K562 (cell line): ENCODE results near the gene APPBP2. TPM values are rescaled to one million over a fixed set of nuclear protein-coding genes. Genes with fewer than 3 reads are reported as not detected.
A peak's percentile ranks its signal among the peaks of the same experiment; 100 is the strongest.

Experiments
- ATAC-seq: fragments of 200-7000 bp; cut with Tn5 transposase; 3 replicates; pipeline ENCODE4 v1.9.1; 2020; ENCODE audit warnings: moderate library complexity
- BruUV-seq: library from RNA; stranded (reverse); fragments of 400-500 nt; replicated peaks from 2 replicates; lab custom pipeline; 2021; lab: Mats Ljungman, UMichigan
- CTCF ChIA-PET: fragments of 300-600 bp; formaldehyde crosslinking; extraction: SDS; loops from one replicate; lab custom pipeline; 2021; ENCODE audit warnings: low intra/inter-chr PET ratio; lab: Yijun Ruan, JAX
- POLR2A ChIA-PET: fragments of 300-600, 350-650 bp; sonication (Branson Sonifier 250); formaldehyde crosslinking; extraction: SDS; loops from one replicate; lab custom pipeline; 2021; ENCODE audit warnings: antibody characterized with exemption, inconsistent platforms; lab: Yijun Ruan, JAX
- DNase-seq, 4 experiments: peaks; one replicate each; pipeline versions ENCODE4 v3.0.0 to v3.0.0-alpha.2; 2011 to 2018; ENCODE audit warnings: low spot score in 3 of 4, mixed read lengths in 3 of 4; ENCODE audit errors: extremely low read depth in 1 of 4
- FAIRE-seq: peaks from 2 replicates; lab custom pipeline; 2011; peaks lifted over from hg19 to GRCh38; lab: Jason Lieb, UNC
- H2AFZ ChIP-seq: 2 replicates; pipeline ENCODE4 v1.6.0; 2011; ENCODE audit warnings: low read depth, low read length, control low read depth, inconsistent platforms
- H3K27ac ChIP-seq: fragments of 200-600 bp; 3 replicates; pipeline ENCODE4 v1.8.0; 2011; ENCODE audit warnings: low read depth, mild to moderate bottlenecking, control low read depth, inconsistent platforms, low read length, moderate library complexity, mixed read lengths; ENCODE audit errors: extremely low read depth
- H3K27me3 ChIP-seq, 2 experiments: fragments of 300-600 bp in 1 of 2; 2 replicates in 1 of 2; 3 replicates in 1 of 2; pipeline versions ENCODE4 v1.6.0 to v1.8.0; 2011; ENCODE audit warnings: inconsistent platforms in 2 of 2, low read length in 2 of 2, mild to moderate bottlenecking in 1 of 2, mixed read lengths in 1 of 2, moderate library complexity in 1 of 2; ENCODE audit not compliant: control insufficient read depth in 2 of 2, insufficient read depth in 2 of 2
- H3K36me3 ChIP-seq: fragments of 300-600 bp; 3 replicates; pipeline ENCODE4 v1.8.0; 2011; ENCODE audit warnings: mild to moderate bottlenecking, low read length, inconsistent platforms; ENCODE audit not compliant: control insufficient read depth, insufficient read depth
- H3K4me1 ChIP-seq, 2 experiments: fragments of 200-600 bp in 1 of 2; replicated peaks in 1 of 2; 2 replicates in 1 of 2; 3 replicates in 1 of 2; pipeline versions ENCODE4 v1.5.1 to v1.8.0; 2011; ENCODE audit warnings: inconsistent platforms in 2 of 2, low read length in 2 of 2, mild to moderate bottlenecking in 1 of 2, mixed read lengths in 1 of 2, moderate library complexity in 1 of 2; ENCODE audit not compliant: control insufficient read depth in 2 of 2, insufficient read depth in 2 of 2
- H3K4me2 ChIP-seq: 2 replicates; pipeline ENCODE4 v1.6.1; 2011; ENCODE audit warnings: low read length, control low read depth, inconsistent platforms, mixed read lengths; ENCODE audit not compliant: insufficient read depth
- H3K4me3 ChIP-seq: fragments of 200-600 bp; sonication (generic), shearing (Covaris generic); 2 replicates; pipeline ENCODE4 v1.5.1; 2016; ENCODE audit warnings: control low read depth, inconsistent platforms
- H3K79me2 ChIP-seq: fragments of 200-600 bp; 3 replicates; pipeline ENCODE4 v1.8.0; 2011; ENCODE audit warnings: low read length, inconsistent platforms; ENCODE audit not compliant: control insufficient read depth, insufficient read depth
- H3K9ac ChIP-seq, 2 experiments: 2 replicates each; pipeline versions ENCODE4 v1.6.0 to v1.6.1; 2011; ENCODE audit warnings: low read depth in 2 of 2, low read length in 2 of 2, control low read depth in 1 of 2, inconsistent platforms in 1 of 2, mild to moderate bottlenecking in 1 of 2, mixed read lengths in 1 of 2; ENCODE audit not compliant: insufficient read depth in 1 of 2
- H3K9me1 ChIP-seq: one replicate; pipeline ENCODE4 v1.6.0; 2011; ENCODE audit warnings: inconsistent platforms, mild to moderate bottlenecking, low read length, moderate library complexity; ENCODE audit not compliant: control insufficient read depth, insufficient read depth
- H3K9me3 ChIP-seq: replicated peaks from 2 replicates; pipeline ENCODE4 v1.5.1; 2011; ENCODE audit warnings: low read depth, low read length, inconsistent platforms; ENCODE audit not compliant: control insufficient read depth, insufficient read depth
- H4K20me1 ChIP-seq: replicated peaks from 2 replicates; pipeline ENCODE4 v1.6.1; 2011; ENCODE audit warnings: low read length, inconsistent platforms, mixed read lengths; ENCODE audit not compliant: control insufficient read depth, insufficient read depth
- MBD2 ChIP-seq: sonication (generic); IDR thresholded peaks from 2 replicates; pipeline ENCODE4 v1.6.1; 2016; ENCODE audit warnings: low read depth, borderline replicate concordance
- WGBS: fragments of 100-300 bp; shearing (Covaris generic); methylation state at CpG from one replicate; pipeline ENCODE4 v1.1.6; 2016; ENCODE audit warnings: low coverage, mixed read lengths; ENCODE audit not compliant: insufficient coverage; ENCODE audit errors: missing lambda C conversion rate; 5-methylcytosine and 5-hydroxymethylcytosine counted together
- in situ Hi-C: fragments of 300-500 bp; cut with MboI; formaldehyde crosslinking; loops from 4 replicates; pipeline ENCODE4 v1.15.0; 2018; ENCODE audit warnings: inconsistent platforms, mixed read lengths
- intact Hi-C: fragments of 100-400 bp; cut with micrococcal nuclease; formaldehyde crosslinking; loops from 2 replicates; pipeline ENCODE4 v1.14.2; 2022
- polyA plus RNA-seq, 8 experiments: library from polyadenylated mRNA; depleted of rRNA in 4 of 8; stranded (reverse) in 5 of 8; unstranded in 3 of 8; fragments of >200 nt; fragmentation: Nextera tagmentation in 2 of 8; fragmentation: Illumina TruSeq in 1 of 8; extraction: Ambion mirVana in 2 of 8; extraction: Trizol in 1 of 8; gene quantifications; 2 replicates each; pipeline versions ENCODE4 v1.2.1 to v1.2.3, GENCODE V29; 2011 to 2014; ENCODE audit warnings: inconsistent platforms in 1 of 8, missing spikeins in 1 of 8
- total RNA-seq, 7 experiments: library from RNA; depleted of rRNA in 6 of 7; stranded (reverse); fragments of >200 nt in 6 of 7; fragmentation: Illumina TruSeq in 2 of 7; extraction: Trizol in 2 of 7; gene quantifications; 2 replicates each; pipeline versions ENCODE4 v1.2.1 to v1.2.3, GENCODE V29; 2011 to 2021; ENCODE audit warnings: low replicate concordance in 1 of 7
- TF ChIP-seq, protein P1 (sequence below), 3 experiments: fragments of 200-800 bp in 1 of 3; fragments of 250-450 bp in 1 of 3; fragments of 450-650 bp in 1 of 3; sonication (Bioruptor Pico) in 1 of 3; sonication (Bioruptor generic) in 1 of 3; formaldehyde crosslinking in 1 of 3; IDR thresholded peaks; 2 replicates each; pipeline versions ENCODE4 v1.6.1 to v1.8.0; 2016 to 2022; ENCODE audit warnings: mild to moderate bottlenecking in 2 of 3, missing genetic modification characterization in 2 of 3, missing compliant biosample characterization in 1 of 3, moderate library complexity in 1 of 3

Gene APPBP2
- total and polyA plus RNA-seq, 9 of the 15 experiments (the other 6 are each of a cell fraction or from before 2014, with no cell fraction given): 2.7 to 16.8 (median 6.9) TPM

- TF ChIP-seq, protein P1, sequence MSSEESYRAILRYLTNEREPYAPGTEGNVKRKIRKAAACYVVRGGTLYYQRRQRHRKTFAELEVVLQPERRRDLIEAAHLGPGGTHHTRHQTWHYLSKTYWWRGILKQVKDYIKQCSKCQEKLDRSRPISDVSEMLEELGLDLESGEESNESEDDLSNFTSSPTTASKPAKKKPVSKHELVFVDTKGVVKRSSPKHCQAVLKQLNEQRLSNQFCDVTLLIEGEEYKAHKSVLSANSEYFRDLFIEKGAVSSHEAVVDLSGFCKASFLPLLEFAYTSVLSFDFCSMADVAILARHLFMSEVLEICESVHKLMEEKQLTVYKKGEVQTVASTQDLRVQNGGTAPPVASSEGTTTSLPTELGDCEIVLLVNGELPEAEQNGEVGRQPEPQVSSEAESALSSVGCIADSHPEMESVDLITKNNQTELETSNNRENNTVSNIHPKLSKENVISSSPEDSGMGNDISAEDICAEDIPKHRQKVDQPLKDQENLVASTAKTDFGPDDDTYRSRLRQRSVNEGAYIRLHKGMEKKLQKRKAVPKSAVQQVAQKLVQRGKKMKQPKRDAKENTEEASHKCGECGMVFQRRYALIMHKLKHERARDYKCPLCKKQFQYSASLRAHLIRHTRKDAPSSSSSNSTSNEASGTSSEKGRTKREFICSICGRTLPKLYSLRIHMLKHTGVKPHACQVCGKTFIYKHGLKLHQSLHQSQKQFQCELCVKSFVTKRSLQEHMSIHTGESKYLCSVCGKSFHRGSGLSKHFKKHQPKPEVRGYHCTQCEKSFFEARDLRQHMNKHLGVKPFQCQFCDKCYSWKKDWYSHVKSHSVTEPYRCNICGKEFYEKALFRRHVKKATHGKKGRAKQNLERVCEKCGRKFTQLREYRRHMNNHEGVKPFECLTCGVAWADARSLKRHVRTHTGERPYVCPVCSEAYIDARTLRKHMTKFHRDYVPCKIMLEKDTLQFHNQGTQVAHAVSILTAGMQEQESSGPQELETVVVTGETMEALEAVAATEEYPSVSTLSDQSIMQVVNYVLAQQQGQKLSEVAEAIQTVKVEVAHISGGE (CRISPR knock-in tag; IDR thresholded peaks at IDR 0.05): 0 out of 6 replicates have a peak, but pooled peaks of 1 of the 3 experiments have one; percentile 53
- no peak for TF ChIP-seq MBD2
- no peaks in the 10 kb centered on the region for H3K27me3 ChIP-seq
- ChIA-PET POLR2A (interaction anchor here (0.8 to 1.8 kb wide), 3 partner anchors 11 to 50 kb away, joined by 3 to 5 read pairs (median 3); no protein-coding TSS in a partner anchor), CTCF (interaction anchor here (0.6 kb wide), 1 partner anchor 314 kb away, joined by 3 read pairs; no protein-coding TSS in a partner anchor)
- WGBS: 79% methylated on average over 4 of the region's 4 CpGs
- no peak overlapping the region for H3K27ac ChIP-seq
- no peaks in the 10 kb centered on the region for H3K4me1 ChIP-seq
- H3K9ac ChIP-seq: no peak overlapping the region
- H3K9me3 ChIP-seq: no peaks in the 10 kb centered on the region
- no peak overlapping the region for H3K4me2 ChIP-seq
- no peak overlapping the region for H2AFZ ChIP-seq
- ATAC-seq (no peak), FAIRE-seq (no peak), DNase-seq (no peak)
- no peak overlapping the region for H3K4me3 ChIP-seq
- H3K36me3 ChIP-seq: peaks cover 29% of the 10 kb centered on the region; the same call in 2 of the 3 replicates
- no peaks in the 10 kb centered on the region for H3K9me1 ChIP-seq
- no TSS peak for BruUV-seq
- in situ Hi-C loops: no loop called here
- H4K20me1 ChIP-seq: no peaks in the 10 kb centered on the region
- intact Hi-C loops: no loop called here
- H3K79me2 ChIP-seq: no peaks in the 10 kb centered on the region
Observed at GRCh38 chr17:60463157-60463835, 62.7 kb downstream of the APPBP2 start.
